ENCODE measurements around the gene SPATA4.

DNA sequence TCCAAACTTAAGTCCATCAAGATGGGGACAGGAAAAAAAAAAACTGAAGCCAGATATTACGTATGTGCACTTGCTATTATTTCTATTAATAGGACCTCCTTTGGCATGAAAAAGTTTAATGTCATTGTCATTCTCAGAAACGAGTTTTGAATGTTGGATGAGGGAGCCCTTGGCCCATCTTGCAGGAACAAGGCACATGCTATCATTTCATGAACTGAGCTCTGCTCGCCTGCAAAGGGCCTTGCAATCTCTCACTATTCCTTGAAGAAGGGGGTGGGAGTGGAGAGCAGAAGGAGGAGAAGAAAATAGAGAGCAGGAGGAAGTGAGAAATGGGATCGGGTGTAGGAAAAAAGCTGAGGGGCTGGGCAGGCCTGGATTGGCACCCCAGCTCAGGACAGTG is 34.3 kb upstream of the SPATA4 start:
- TF ChIP-seq CTCF (conservative IDR thresholded peaks at IDR 0.05 in 1 of 2, IDR thresholded peaks at IDR 0.05 in 1 of 2; ENCODE audit: extremely low read depth in 1 of 2, insufficient read depth in 1 of 2, low read depth in 1 of 2, low read length in 2 of 2) (no peak), EZH2 (IDR thresholded peaks at IDR 0.05; ENCODE audit: borderline replicate concordance, low read length) (no peak)
